HG02763 (cell line): ENCODE results near the gene RTN4R.

ENCODE experiments used
- ATAC-seq: cut with Tn5 transposase; IDR thresholded peaks from one replicate; pipeline ENCODE4 v1.9.1; 2021; ENCODE audit warnings: mild to moderate bottlenecking, moderate library complexity; ENCODE audit not compliant: unreplicated experiment

The RTN4R gene

GRCh38 chr22:20258584-20259326, 9.4 kb downstream of the RTN4R start:
- no peak for ATAC-seq

GRCh38 chr22:20258021-20258299, 10.2 kb downstream of the RTN4R start:
- no peak for ATAC-seq

- ATAC-seq, result no peak
These were observed 10.7 kb downstream of the RTN4R start for GRCh38 chr22:20257212-20258020.

DNA sequence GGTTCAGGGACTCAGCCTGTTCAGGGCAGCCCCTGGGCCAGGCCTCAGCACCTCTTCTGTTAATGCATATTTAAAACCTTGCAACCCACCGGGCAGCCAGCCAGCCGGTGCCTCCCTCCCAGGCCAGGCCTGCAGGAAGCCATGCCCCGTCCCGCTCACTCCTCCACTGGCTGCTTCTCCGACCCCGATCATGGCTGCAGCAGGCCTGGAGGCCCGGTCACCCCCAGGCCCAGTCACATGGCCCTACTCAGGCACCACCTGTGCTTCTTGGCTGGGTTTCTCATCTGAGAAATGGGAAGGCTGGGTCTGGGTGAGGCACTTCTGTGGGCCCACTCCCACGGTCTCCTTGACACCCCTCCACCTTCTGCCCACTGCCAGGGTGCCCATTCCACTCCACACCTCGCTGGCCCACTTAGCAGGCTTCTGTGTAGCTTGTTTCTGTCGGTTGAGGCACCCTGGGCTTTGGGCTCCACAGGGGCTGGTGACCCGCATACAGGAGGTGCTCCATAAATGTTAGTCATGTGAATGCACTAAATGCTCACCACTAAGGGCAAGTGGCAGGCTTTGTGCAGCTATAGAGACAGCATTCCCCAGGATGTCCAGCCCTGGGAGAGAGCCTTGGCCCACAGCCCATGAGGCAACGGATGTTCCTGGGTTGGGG, 11.4 kb downstream of the RTN4R start:
- ATAC-seq, result no peak

GRCh38 chr22:20256027-20256426, 12.1 kb downstream of the RTN4R start:
- no peak for ATAC-seq

- no peak for ATAC-seq
These were observed 12.9 kb downstream of the RTN4R start for GRCh38 chr22:20254975-20255946.

- no peak for ATAC-seq
These were observed 15.0 kb downstream of the RTN4R start for GRCh38 chr22:20253161-20253560.

DNA sequence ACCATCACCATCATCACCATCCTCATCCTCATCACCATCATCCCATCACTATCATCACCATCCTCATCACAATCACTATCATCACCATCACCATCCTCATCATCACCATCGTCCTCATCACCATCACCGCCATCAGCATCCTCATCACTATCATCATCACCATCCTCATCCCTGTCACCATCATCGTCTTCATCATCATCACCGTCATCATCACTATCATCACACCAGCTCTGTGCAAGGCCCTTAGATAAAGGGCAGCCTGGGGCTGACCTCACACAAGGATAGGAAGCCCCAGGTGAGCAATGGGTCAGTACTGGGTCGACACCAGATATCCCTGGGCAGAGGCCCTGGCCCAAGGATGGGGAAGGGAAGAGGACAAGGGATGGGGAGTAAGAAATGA, 16.1 kb downstream of the RTN4R start:
- no peak for ATAC-seq

DNA sequence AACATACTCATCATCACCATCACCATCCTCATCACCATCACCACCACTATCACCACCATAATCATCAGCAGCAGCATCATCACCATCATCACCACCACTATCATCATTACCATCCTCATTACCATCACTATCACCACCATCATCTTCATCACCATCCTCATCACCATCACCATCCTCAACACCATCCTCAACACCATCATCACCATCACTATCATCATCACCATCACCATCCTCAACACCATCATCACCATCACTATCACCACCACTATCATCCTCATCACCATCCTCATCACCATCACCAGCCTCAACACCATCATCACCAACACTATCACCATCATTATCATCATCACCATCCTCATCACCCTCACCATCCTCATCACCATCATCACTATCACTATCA, 16.6 kb downstream of the RTN4R start:
- ATAC-seq, result no peak

- ATAC-seq, result no peak
These were observed 18.2 kb downstream of the RTN4R start for GRCh38 chr22:20249797-20250354.

DNA sequence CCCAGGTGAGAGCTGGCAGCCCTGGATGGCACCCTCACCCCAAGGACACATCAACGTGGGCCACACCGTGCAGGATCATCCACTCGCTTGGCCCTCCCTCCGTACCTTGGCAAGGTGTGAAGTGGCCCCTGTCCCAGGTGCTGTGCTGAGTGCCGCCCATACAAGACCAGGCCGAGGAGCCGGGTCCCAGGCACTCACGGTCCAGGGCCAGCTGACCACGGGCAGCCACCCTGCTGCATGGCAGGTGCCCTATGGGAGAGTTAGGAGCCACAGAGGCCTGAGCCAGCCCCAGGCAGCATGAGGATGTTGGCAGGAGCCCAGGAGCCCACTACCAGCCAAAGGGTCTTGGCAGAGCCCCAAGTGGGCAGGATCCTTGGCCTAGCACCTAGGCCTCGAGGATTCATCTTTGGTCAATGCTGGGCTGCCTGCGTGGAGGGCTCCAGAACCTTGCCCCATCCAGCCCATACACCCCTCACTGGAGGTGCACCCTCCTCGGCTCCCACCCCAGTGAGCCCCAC, 19.6 kb downstream of the RTN4R start:
- no peak for ATAC-seq

DNA sequence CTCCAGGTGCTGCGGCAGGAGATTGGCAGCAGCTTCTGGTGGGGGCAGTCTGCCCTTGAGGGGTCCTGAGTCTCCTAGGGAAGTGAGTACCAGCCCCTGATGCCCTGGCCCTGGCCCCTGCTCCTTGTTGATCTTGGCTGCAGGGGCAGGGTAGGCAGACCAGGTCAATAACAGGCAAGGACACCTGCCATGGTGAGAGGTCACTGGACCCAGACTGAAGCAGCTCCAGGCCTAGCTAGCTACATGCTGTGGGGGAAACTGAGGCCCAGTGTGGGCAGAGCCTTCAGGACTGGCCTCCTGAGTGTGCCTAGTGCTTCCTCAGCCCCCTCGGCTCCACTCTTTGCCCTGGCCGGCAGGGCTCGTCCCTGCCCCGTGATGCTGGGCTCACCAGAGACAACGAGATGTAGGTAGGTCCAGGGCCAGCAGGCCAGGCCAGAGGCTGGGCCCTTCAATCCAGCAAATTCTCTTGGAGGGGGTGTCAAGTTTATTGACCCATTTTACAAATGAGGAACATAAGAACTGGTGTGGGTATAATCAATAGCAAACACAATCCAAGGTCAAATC, 20.4 kb downstream of the RTN4R start:
- ATAC-seq, result no peak

DNA sequence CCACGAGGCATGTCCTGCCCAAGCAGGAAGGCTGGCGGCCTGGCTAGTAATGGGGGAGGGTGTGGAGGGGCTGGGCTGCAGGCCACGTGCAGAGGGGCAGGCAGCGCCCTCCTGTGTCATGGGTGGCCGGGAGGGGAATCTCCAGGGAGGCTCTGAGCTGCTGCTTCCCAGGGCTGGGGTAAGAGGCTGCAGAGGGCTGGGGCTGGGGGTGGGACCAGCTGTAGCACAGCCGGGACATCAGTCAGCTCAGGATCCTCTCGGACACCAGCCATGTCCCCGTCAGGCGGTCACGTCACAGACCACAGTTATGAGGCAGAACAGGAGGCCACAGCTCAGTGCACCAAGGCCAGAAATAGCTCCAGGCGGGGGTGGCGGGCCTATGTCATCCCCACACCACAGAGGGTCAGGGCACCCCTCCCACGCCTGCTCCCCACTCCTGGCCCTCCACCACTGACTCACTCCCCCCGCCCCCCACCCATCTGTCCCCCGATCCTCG, 21.1 kb downstream of the RTN4R start:
- ATAC-seq, result no peak

GRCh38 chr22:20246368-20247009, 21.6 kb downstream of the RTN4R start:
- no peak for ATAC-seq

DNA sequence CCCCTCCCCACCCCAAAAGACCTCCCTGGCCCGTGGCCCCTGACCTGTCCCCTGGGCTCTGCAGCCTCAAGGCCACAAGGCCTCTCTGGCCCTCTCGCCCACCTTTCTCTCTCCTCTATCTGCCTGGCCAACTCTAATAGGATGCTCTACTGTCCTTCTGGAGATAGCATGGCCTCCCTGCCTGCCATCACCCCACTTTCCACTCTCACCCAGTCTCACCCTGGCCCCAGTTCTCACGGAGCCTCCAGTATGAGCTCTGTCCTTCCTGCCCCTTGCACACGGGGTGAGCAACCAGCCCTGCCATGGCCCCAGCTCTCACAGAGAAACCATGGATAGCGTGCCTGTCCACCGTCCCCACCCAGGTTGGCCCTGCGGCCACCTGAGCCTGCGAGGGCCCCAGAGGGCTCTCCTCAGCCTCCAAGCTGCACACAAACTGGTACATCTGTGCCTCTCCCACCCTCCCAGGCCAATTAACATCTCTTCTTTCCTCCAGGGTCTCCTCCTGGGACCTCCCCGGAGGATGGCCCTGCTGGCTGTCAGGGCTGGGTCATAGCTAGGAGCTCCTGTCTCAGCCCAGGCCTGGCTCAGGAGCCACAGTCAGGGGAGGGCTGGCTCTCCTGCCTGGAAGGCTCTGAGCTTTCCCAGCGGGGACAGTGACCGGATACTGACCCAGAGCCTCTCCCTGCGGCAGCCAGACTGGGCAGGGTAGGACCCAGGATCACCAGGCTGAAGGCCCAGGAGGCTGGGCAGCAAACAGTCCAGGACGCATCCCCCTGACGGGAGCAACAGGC, 22.3 kb downstream of the RTN4R start:
- ATAC-seq, result no peak

- no peak for ATAC-seq
These were observed 23.2 kb downstream of the RTN4R start for GRCh38 chr22:20244691-20245576.

DNA sequence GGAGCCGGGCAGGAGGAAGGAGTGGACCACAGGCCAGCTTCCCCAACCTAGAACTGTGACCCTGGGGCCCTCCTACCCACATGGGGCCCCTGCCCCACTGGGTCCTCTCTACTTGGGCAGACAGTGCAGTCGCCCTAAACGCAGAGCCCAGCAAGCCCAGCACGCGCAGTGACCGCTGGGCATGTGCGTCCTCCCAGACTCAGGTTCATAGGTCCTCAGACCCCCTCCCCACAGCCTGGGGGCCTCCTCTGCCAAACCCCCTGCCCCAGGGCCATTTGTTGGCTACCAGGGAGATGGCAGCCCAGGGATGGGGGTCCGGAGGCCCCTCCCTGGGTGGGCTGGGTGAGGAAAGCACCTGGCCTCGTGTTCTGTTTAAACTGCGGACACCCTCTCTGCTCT, 23.9 kb downstream of the RTN4R start:
- no peak for ATAC-seq
